HepG2 (cell line): ENCODE results near the gene SIDT1. TPM values are rescaled to one million over a fixed set of nuclear protein-coding genes. Genes with fewer than 3 reads are reported as not detected.
A peak's percentile ranks its signal among the peaks of the same experiment; 100 is the strongest.

Experiments used
- ATAC-seq: fragments of 200-7000 bp; cut with Tn5 transposase; 3 replicates; pipeline ENCODE4 v1.9.1; 2020; ENCODE audit warnings: mild to moderate bottlenecking, moderate library complexity
- BruUV-seq: library from RNA; stranded (reverse); fragments of 400-500 nt; replicated peaks from 2 replicates; lab custom pipeline; 2021; lab: Mats Ljungman, UMichigan
- CTCF ChIA-PET: fragments of 300-600 bp; formaldehyde crosslinking; extraction: SDS; loops from one replicate; lab custom pipeline; 2021; ENCODE audit warnings: low total read pairs, inconsistent platforms, low intra/inter-chr PET ratio; lab: Yijun Ruan, JAX
- POLR2A ChIA-PET: fragments of 350-600 bp; sonication (Branson Sonifier 250); formaldehyde crosslinking; loops from one replicate; lab custom pipeline; 2020; ENCODE audit warnings: antibody characterized with exemption, inconsistent platforms; lab: Yijun Ruan, JAX
- DNase-seq: peaks from one replicate; pipeline ENCODE4 v3.0.0-alpha.2; 2015; ENCODE audit warnings: low spot score
- FAIRE-seq: peaks from 3 replicates; lab custom pipeline; 2011; peaks lifted over from hg19 to GRCh38; lab: Jason Lieb, UNC
- H2AFZ ChIP-seq: one replicate; pipeline ENCODE4 v1.6.1; 2011; ENCODE audit warnings: low read length, inconsistent platforms
- H3K27ac ChIP-seq: fragments of 300-600 bp; 3 replicates; pipeline ENCODE4 v1.8.0; 2011; ENCODE audit warnings: mixed run types, mild to moderate bottlenecking, mixed read lengths, low read length, inconsistent platforms; ENCODE audit not compliant: insufficient read depth; ENCODE audit errors: extremely low read length
- H3K27me3 ChIP-seq, 2 experiments: fragments of 200-600 bp in 1 of 2; 2 replicates in 1 of 2; 3 replicates in 1 of 2; pipeline versions ENCODE4 v1.6.0 to v1.8.0; 2011; ENCODE audit warnings: low read length in 2 of 2, mild to moderate bottlenecking in 2 of 2, moderate library complexity in 2 of 2, inconsistent platforms in 1 of 2; ENCODE audit not compliant: insufficient read depth in 2 of 2, control insufficient read depth in 1 of 2
- H3K36me3 ChIP-seq, 2 experiments: fragments of 200-600 bp in 1 of 2; replicated peaks in 1 of 2; 2 replicates in 1 of 2; 3 replicates in 1 of 2; pipeline versions ENCODE4 v1.5.1 to v1.8.0; 2011; ENCODE audit warnings: low read length in 2 of 2, inconsistent platforms in 1 of 2; ENCODE audit not compliant: insufficient read depth in 2 of 2, control insufficient read depth in 1 of 2
- H3K4me1 ChIP-seq: 2 replicates; pipeline ENCODE4 v1.5.1; 2012; ENCODE audit warnings: low read length, inconsistent platforms; ENCODE audit not compliant: insufficient read depth
- H3K4me2 ChIP-seq: 2 replicates; pipeline ENCODE4 v1.6.0; 2011; ENCODE audit warnings: low read depth, low read length, inconsistent platforms
- H3K4me3 ChIP-seq, 3 experiments: fragments of 200-600 bp in 1 of 3; sonication (generic), shearing (Covaris generic) in 1 of 3; replicated peaks in 1 of 3; 2 replicates each; pipeline ENCODE4 v1.5.1; 2011 to 2016; ENCODE audit warnings: low read length in 3 of 3, inconsistent platforms in 2 of 3, low read depth in 2 of 3, mild to moderate bottlenecking in 2 of 3, control low read depth in 1 of 3, mixed read lengths in 1 of 3; ENCODE audit not compliant: insufficient read depth in 1 of 3
- H3K79me2 ChIP-seq: one replicate; pipeline ENCODE4 v1.6.1; 2011; ENCODE audit warnings: low read length, inconsistent platforms; ENCODE audit not compliant: insufficient read depth
- H3K9ac ChIP-seq: 2 replicates; pipeline ENCODE4 v1.6.0; 2011; ENCODE audit warnings: mild to moderate bottlenecking, low read depth, low read length, inconsistent platforms; ENCODE audit not compliant: insufficient read depth
- H3K9me3 ChIP-seq: 2 replicates; pipeline ENCODE4 v1.5.1; 2012; ENCODE audit warnings: mild to moderate bottlenecking, low read length
- H4K20me1 ChIP-seq: 2 replicates; pipeline ENCODE4 v1.6.0; 2011; ENCODE audit warnings: inconsistent platforms, mild to moderate bottlenecking, low read length, moderate library complexity; ENCODE audit not compliant: insufficient read depth
- GTF2F1 ChIP-seq: fragments of 150-350 bp; IDR thresholded peaks from 2 replicates; pipeline ENCODE4 v1.6.1; 2014; ENCODE audit warnings: low read length
- HES4 ChIP-seq: sonication (generic); formaldehyde crosslinking; IDR thresholded peaks from 2 replicates; pipeline ENCODE4 v1.9.0; 2021; ENCODE audit warnings: mild to moderate bottlenecking, missing genetic modification reagents, borderline replicate concordance
- REL ChIP-seq: sonication (generic); formaldehyde crosslinking; conservative IDR thresholded peaks from 2 replicates; pipeline ENCODE4 v1.8.0; 2022; ENCODE audit warnings: mild to moderate bottlenecking, missing genetic modification reagents, moderate library complexity
- ZNF121 ChIP-seq: sonication (generic); formaldehyde crosslinking; IDR thresholded peaks from 2 replicates; pipeline ENCODE4 v1.5.0; 2020; ENCODE audit warnings: mild to moderate bottlenecking, missing genetic modification reagents
- WGBS: methylation state at CpG from one replicate; pipeline ENCODE4 v1.1.6; 2017; ENCODE audit warnings: low lambda C conversion rate; 5-methylcytosine and 5-hydroxymethylcytosine counted together
- in situ Hi-C: cut with HindIII; loops from 2 replicates; pipeline ENCODE4 v1.10.0; 2017; ENCODE audit warnings: low pct_unique_long_range_greater_than_20kb; ENCODE audit not compliant: extremely low pct_ligation_motif_present
- intact Hi-C: fragments of 100-400 bp; cut with micrococcal nuclease; formaldehyde crosslinking; loops from one replicate; pipeline ENCODE4 v1.10.0; 2022; ENCODE audit not compliant: unreplicated experiment
- microRNA-seq: library from miRNA; unstranded; fragments of <30 nt; microRNA quantifications from one replicate; pipeline ENCODE4, GENCODE V29; 2020
- polyA plus RNA-seq, 8 experiments: library from polyadenylated mRNA; depleted of rRNA in 3 of 8; stranded (reverse) in 7 of 8; unstranded in 1 of 8; fragments of >200 nt; fragmentation: Illumina TruSeq in 4 of 8; extraction: Trizol in 4 of 8; gene quantifications; 2 replicates each; pipeline versions ENCODE4 v1.2.1 to v1.2.3, GENCODE V29; 2011 to 2016; ENCODE audit warnings: low read depth in 4 of 8, missing spikeins in 1 of 8, mixed read lengths in 1 of 8; ENCODE audit not compliant: insufficient read depth in 1 of 8
- small RNA-seq, 3 experiments: library from RNA; depleted of rRNA; stranded (forward); fragments of <200 nt; gene quantifications; one replicate each; pipeline ENCODE3, GENCODE V24; 2012; ENCODE audit warnings: low read depth in 2 of 3, low replicate concordance in 1 of 3; ENCODE audit not compliant: insufficient read length in 3 of 3, insufficient read depth in 2 of 3
- total RNA-seq, 5 experiments: library from RNA; depleted of rRNA; stranded (reverse); fragments of >200 nt; fragmentation: Illumina TruSeq; extraction: Trizol; gene quantifications; 2 replicates each; pipeline ENCODE4 v1.2.3, GENCODE V29; 2016; ENCODE audit warnings: low read depth in 1 of 5

The SIDT1 gene
- total and polyA plus RNA-seq, 2 of the 13 experiments (the other 11 are each of a cell fraction or from before 2014, with no cell fraction given) = 0.07 TPM

GRCh38 chr3:113678773-113679172 lies 146.4 kb downstream of the SIDT1 start:
- no peaks in the 10 kb centered on the region for H3K27me3 ChIP-seq
- ATAC-seq (no peak), DNase-seq (no peak), FAIRE-seq (no peak)
- no peak overlapping the region for H3K27ac ChIP-seq
- 95% methylated on average over 4 of the region's 4 CpGs for WGBS
- no peak overlapping the region for H3K9ac ChIP-seq
- H3K9me3 ChIP-seq = no peaks in the 10 kb centered on the region
- intact Hi-C loops = no loop called here
- POLR2A ChIA-PET = no interaction called here
- TF ChIP-seq ZNF121 (CRISPR knock-in tag) = peak; percentile 84
- no peak for TF ChIP-seq GTF2F1
- no peak for TF ChIP-seq REL (CRISPR knock-in tag)
- no peak for TF ChIP-seq HES4 (CRISPR knock-in tag)
- H2AFZ ChIP-seq = no peak overlapping the region
- H3K79me2 ChIP-seq = no peaks in the 10 kb centered on the region
- H3K4me3 ChIP-seq = no peak overlapping the region
- CTCF ChIA-PET = no interaction called here
- peaks cover 4 to 23% of the 10 kb centered on the region in 2 experiments; a peak in 4 of 5 replicates for H3K36me3 ChIP-seq
- H3K4me2 ChIP-seq = no peak overlapping the region
- no peaks in the 10 kb centered on the region for H3K4me1 ChIP-seq
- no TSS peak for BruUV-seq
- no peaks in the 10 kb centered on the region for H4K20me1 ChIP-seq
- in situ Hi-C loops = no loop called here

Small RNAs within 50 kb of the gene (microRNA-seq; reads per million reads assigned to microRNA genes)
- gene MIR4446 = 0.51 reads per million

Small RNAs within 50 kb of the gene (small RNA-seq; reads per million reads assigned to genes)
- gene MIR4446 (0 reads per million in 3 experiments), gene RN7SL767P (0 reads per million in 3 experiments)

Other genes with a start within 250 kb of the SIDT1 start
- 0.90 and 4.7 TPM in 2 replicates for gene CFAP44, start 91.1 kb upstream of the SIDT1 start, total RNA-seq (2016; rRNA removed; fragmentation: Illumina TruSeq; extraction: Trizol)
- gene CFAP44, start 91.1 kb upstream of the SIDT1 start, polyA plus RNA-seq (2011; rRNA removed) = 1.7 and 2.1 TPM in 2 replicates
- 11.8 and 11.9 TPM in 2 replicates for gene SPICE1, start 17.4 kb upstream of the SIDT1 start, total RNA-seq (2016; rRNA removed; fragmentation: Illumina TruSeq; extraction: Trizol)
- gene SPICE1, start 17.4 kb upstream of the SIDT1 start, polyA plus RNA-seq (2011; rRNA removed) = 2.4 and 2.8 TPM in 2 replicates
- gene USF3, start 164.1 kb downstream of the SIDT1 start, total RNA-seq (2016; rRNA removed; fragmentation: Illumina TruSeq; extraction: Trizol) = 6.3 and 13.3 TPM in 2 replicates
- gene USF3, start 164.1 kb downstream of the SIDT1 start, polyA plus RNA-seq (2011; rRNA removed) = 10.9 and 15.2 TPM in 2 replicates
- 233 and 352 TPM in 2 replicates for gene NAA50, start 213.7 kb downstream of the SIDT1 start, total RNA-seq (2016; rRNA removed; fragmentation: Illumina TruSeq; extraction: Trizol)
- 30.2 and 30.3 TPM in 2 replicates for gene NAA50, start 213.7 kb downstream of the SIDT1 start, polyA plus RNA-seq (2011; rRNA removed)
- gene ATP6V1A, start 214.5 kb downstream of the SIDT1 start, total RNA-seq (2016; rRNA removed; fragmentation: Illumina TruSeq; extraction: Trizol) = 95.1 and 171 TPM in 2 replicates
- 21.7 and 23.4 TPM in 2 replicates for gene ATP6V1A, start 214.5 kb downstream of the SIDT1 start, polyA plus RNA-seq (2011; rRNA removed)